Astrocyte (in vitro differentiated cells and primary cell): Measurements from ENCODE around the gene HMG20B. TPM values are rescaled to one million over a fixed set of nuclear protein-coding genes. Genes with fewer than 3 reads are reported as not detected.

Experiments
- DNase-seq: peaks from one replicate; pipeline ENCODE4 v3.0.0-alpha.2; 2010; ENCODE audit warnings: low read depth
- FAIRE-seq: peaks from 2 replicates; lab custom pipeline; 2011; peaks lifted over from hg19 to GRCh38; lab: Jason Lieb, UNC
- H2AFZ ChIP-seq: 2 replicates; pipeline ENCODE4 v1.6.0; 2012; ENCODE audit warnings: low read depth, low read length, inconsistent platforms
- H3K27ac ChIP-seq: 2 replicates; pipeline ENCODE4 v1.5.1; 2011; ENCODE audit warnings: low read depth, low read length, inconsistent platforms
- H3K27me3 ChIP-seq: 2 replicates; pipeline ENCODE4 v1.6.0; 2011; ENCODE audit warnings: low read length, inconsistent platforms; ENCODE audit not compliant: insufficient read depth
- H3K36me3 ChIP-seq: 2 replicates; pipeline ENCODE4 v1.5.1; 2011; ENCODE audit warnings: low read length, inconsistent platforms; ENCODE audit not compliant: insufficient read depth
- H3K4me1 ChIP-seq: 2 replicates; pipeline ENCODE4 v1.5.1; 2011; ENCODE audit warnings: low read length, inconsistent platforms; ENCODE audit not compliant: insufficient read depth
- H3K4me2 ChIP-seq: 2 replicates; pipeline ENCODE4 v1.6.0; 2012; ENCODE audit warnings: low read length, inconsistent platforms
- H3K4me3 ChIP-seq: 2 replicates; pipeline ENCODE4 v1.5.1; 2011; ENCODE audit warnings: low read depth, mild to moderate bottlenecking, low read length, inconsistent platforms; ENCODE audit not compliant: insufficient read depth
- H3K79me2 ChIP-seq: 2 replicates; pipeline ENCODE4 v1.6.0; 2012; ENCODE audit warnings: mild to moderate bottlenecking, low read length, inconsistent platforms; ENCODE audit not compliant: insufficient read depth
- H3K9ac ChIP-seq: 2 replicates; pipeline ENCODE4 v1.6.0; 2012; ENCODE audit warnings: mild to moderate bottlenecking, low read length, inconsistent platforms
- H3K9me3 ChIP-seq: 2 replicates; pipeline ENCODE4 v1.5.1; 2012; ENCODE audit warnings: low read depth, mild to moderate bottlenecking, low read length, inconsistent platforms; ENCODE audit not compliant: insufficient read depth
- H4K20me1 ChIP-seq: 2 replicates; pipeline ENCODE4 v1.6.0; 2012; ENCODE audit warnings: low read length, inconsistent platforms; ENCODE audit not compliant: insufficient read depth
- H3K27ac Mint-ChIP-seq: one replicate; pipeline ENCODE4 v1.8.0; 2021; ENCODE audit warnings: mild to moderate bottlenecking, mixed read lengths; ENCODE audit not compliant: unreplicated experiment
- H3K27me3 Mint-ChIP-seq: one replicate; pipeline ENCODE4 v1.8.0; 2021; ENCODE audit warnings: low read depth, mixed read lengths; ENCODE audit not compliant: unreplicated experiment
- H3K36me3 Mint-ChIP-seq: one replicate; pipeline ENCODE4 v1.8.0; 2021; ENCODE audit warnings: low read depth, mixed read lengths; ENCODE audit not compliant: unreplicated experiment
- H3K4me1 Mint-ChIP-seq: one replicate; pipeline ENCODE4 v1.8.0; 2021; ENCODE audit warnings: low read depth, mixed read lengths; ENCODE audit not compliant: unreplicated experiment
- H3K4me3 Mint-ChIP-seq: one replicate; pipeline ENCODE4 v1.8.0; 2021; ENCODE audit warnings: mild to moderate bottlenecking, moderate library complexity, mixed read lengths; ENCODE audit not compliant: unreplicated experiment
- H3K9me3 Mint-ChIP-seq: one replicate; pipeline ENCODE4 v1.8.0; 2021; ENCODE audit warnings: mild to moderate bottlenecking, mixed read lengths; ENCODE audit not compliant: unreplicated experiment
- CTCF ChIP-seq: IDR thresholded peaks from 2 replicates; pipeline ENCODE4 v1.5.1; 2011; ENCODE audit warnings: low read depth, mild to moderate bottlenecking, inconsistent platforms, low read length, moderate library complexity; ENCODE audit not compliant: insufficient read depth
- EZH2 ChIP-seq: IDR thresholded peaks from 2 replicates; pipeline ENCODE4 v1.6.1; 2012; ENCODE audit warnings: mild to moderate bottlenecking, low read length, inconsistent platforms; ENCODE audit not compliant: insufficient read depth
- total RNA-seq: library from RNA; stranded (reverse); gene quantifications from 2 replicates; pipeline ENCODE4 v1.2.1, GENCODE V29; 2021

HMG20B gene
- total RNA-seq, 1 donor from 2014 or later, result 55.9 TPM

DNA sequence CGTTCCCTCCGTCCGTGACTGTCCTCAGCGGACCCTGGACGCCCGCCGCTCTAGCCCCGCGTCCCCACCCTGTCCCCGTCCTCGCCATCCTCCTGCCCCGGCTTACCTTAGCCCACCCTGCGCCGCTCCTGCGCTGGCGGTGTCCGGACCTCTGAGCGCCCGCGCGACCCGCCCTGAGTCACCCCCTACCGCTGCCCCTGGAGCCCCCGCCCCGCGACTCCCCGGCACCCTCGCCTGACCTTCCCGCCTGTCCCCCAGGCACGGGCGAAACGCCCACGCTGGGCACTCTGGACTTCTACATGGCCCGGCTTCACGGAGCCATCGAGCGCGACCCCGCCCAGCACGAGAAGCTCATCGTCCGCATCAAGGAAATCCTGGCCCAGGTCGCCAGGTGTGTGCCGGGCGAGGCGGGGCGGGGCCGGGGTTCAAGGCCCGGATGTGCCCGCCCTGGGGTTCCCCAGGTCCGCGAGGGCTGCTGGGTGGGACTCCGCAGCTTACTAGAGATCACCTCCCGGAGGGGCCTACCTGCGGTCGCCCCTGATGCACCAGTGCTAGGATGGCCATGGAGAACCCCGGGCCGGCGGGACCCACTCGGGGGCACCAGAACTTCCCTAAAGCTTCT is 5.1 kb downstream of the HMG20B start:
- H4K20me1 ChIP-seq, result peaks cover 18% of the 10 kb centered on the region
- no peak for DNase-seq
- peaks cover 7% of the 10 kb centered on the region for H3K27me3 Mint-ChIP-seq
- no peak overlapping the region for H2AFZ ChIP-seq
- no peak overlapping the region for H3K4me2 ChIP-seq
- no peak overlapping the region for H3K27ac Mint-ChIP-seq
- H3K4me1 Mint-ChIP-seq, result peaks cover 15% of the 10 kb centered on the region
- H3K9me3 ChIP-seq, result no peaks in the 10 kb centered on the region
- FAIRE-seq, result no peak
- peaks cover 24% of the 10 kb centered on the region for H3K4me1 ChIP-seq
- H3K4me3 ChIP-seq, result no peak overlapping the region
- no peak overlapping the region for H3K9ac ChIP-seq
- H3K27ac ChIP-seq, result no peak overlapping the region
- H3K9me3 Mint-ChIP-seq, result peaks cover 2% of the 10 kb centered on the region
- H3K36me3 ChIP-seq, result peaks cover 3% of the 10 kb centered on the region
- peaks cover 10% of the 10 kb centered on the region for H3K36me3 Mint-ChIP-seq
- H3K27me3 ChIP-seq, result no peaks in the 10 kb centered on the region
- TF ChIP-seq EZH2 (no peak), CTCF (no peak)
- H3K4me3 Mint-ChIP-seq, result no peak overlapping the region
- H3K79me2 ChIP-seq, result peaks cover 6% of the 10 kb centered on the region

DNA sequence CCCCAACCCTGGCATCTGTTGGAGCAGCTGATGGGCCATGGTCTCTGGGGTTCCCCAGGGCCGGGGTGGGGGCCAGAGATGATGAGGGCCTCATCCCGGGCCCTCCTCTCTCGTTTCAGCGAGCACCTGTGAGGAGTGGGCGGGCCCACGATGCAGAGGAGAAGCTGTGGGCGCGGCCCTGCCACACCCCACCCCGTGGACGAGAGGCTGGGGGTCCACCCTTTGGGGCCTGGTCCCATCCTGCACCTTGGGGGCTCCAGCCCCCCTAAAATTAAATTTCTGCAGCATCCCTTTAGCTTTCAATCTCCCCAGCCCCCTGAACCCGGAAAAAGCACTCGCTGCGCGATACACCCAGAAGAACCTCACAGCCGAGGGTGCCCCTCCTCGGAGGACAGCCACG is 5.6 kb downstream of the HMG20B start:
- no peak overlapping the region for H3K4me3 Mint-ChIP-seq

More for the DNA sequence above, 5.6 kb downstream of the HMG20B start:
- Mint-ChIP-seq H3K27ac (no peak overlapping the region), H3K27me3 (peaks cover 9% of the 10 kb centered on the region), H3K4me1 (peaks cover 15% of the 10 kb centered on the region), H3K36me3 (peaks cover 10% of the 10 kb centered on the region), H3K9me3 (peaks cover 2% of the 10 kb centered on the region)
- no peaks in the 10 kb centered on the region for H3K27me3 ChIP-seq
- no peak overlapping the region for H3K4me3 ChIP-seq
- no peak overlapping the region for H3K9ac ChIP-seq
- peaks cover 1% of the 10 kb centered on the region for H3K79me2 ChIP-seq
- H4K20me1 ChIP-seq, result peaks cover 16% of the 10 kb centered on the region
- H3K36me3 ChIP-seq, result peaks cover 3% of the 10 kb centered on the region
- H2AFZ ChIP-seq, result no peak overlapping the region
- H3K4me2 ChIP-seq, result no peak overlapping the region
- TF ChIP-seq EZH2 (no peak), CTCF (no peak)
- H3K9me3 ChIP-seq, result no peaks in the 10 kb centered on the region
- DNase-seq, result no peak
- peaks cover 24% of the 10 kb centered on the region for H3K4me1 ChIP-seq
- FAIRE-seq, result no peak
- H3K27ac ChIP-seq, result no peak overlapping the region
